PC-9 (cell line): ENCODE results near the gene TBL1Y. TPM values are rescaled to one million over a fixed set of nuclear protein-coding genes. Genes with fewer than 3 reads are reported as not detected.

Experiments used
- BruUV-seq: library from RNA; stranded (reverse); fragments of 400-500 nt; replicated peaks from 2 replicates; lab custom pipeline; 2021; lab: Mats Ljungman, UMichigan
- CTCF ChIA-PET: fragments of 300-600 bp; sonication (Branson Sonifier 250); formaldehyde crosslinking; loops from one replicate; lab custom pipeline; 2022; ENCODE audit warnings: antibody characterized with exemption; lab: Charles Lee
- POLR2A ChIA-PET: fragments of 300-600 bp; sonication (Branson Sonifier 250); formaldehyde crosslinking; loops from one replicate; lab custom pipeline; 2022; ENCODE audit warnings: antibody characterized with exemption; ENCODE audit not compliant: unreplicated experiment; lab: Charles Lee
- DNase-seq, 2 experiments: peaks; one replicate each; pipeline versions ENCODE4 v3.0.0 to v3.0.0-alpha.2; 2015 to 2022; ENCODE audit warnings: mixed read lengths in 1 of 2
- H2AFZ ChIP-seq: fragments of 200-600 bp; sonication (generic); 2 replicates; pipeline ENCODE4 v1.8.1; 2017; ENCODE audit warnings: antibody characterized with exemption
- H3F3A ChIP-seq: fragments of 200-600 bp; sonication (generic); 2 replicates; pipeline ENCODE4 v1.8.1; 2017; ENCODE audit warnings: antibody characterized with exemption, mild to moderate bottlenecking, low read depth; ENCODE audit not compliant: insufficient read depth
- H3K27ac ChIP-seq: fragments of 200-600 bp; sonication (generic); 2 replicates; pipeline ENCODE4 v1.6.1; 2016; ENCODE audit warnings: mixed run types
- H3K27me3 ChIP-seq: fragments of 200-600 bp; sonication (generic); 2 replicates; pipeline ENCODE4 v1.6.1; 2016; ENCODE audit warnings: low read depth, mixed run types; ENCODE audit not compliant: insufficient read depth
- H3K36me3 ChIP-seq: fragments of 200-600 bp; sonication (generic); 2 replicates; pipeline ENCODE4 v1.6.1; 2016; ENCODE audit warnings: low read depth, mixed run types
- H3K4me1 ChIP-seq: fragments of 200-600 bp; sonication (generic); replicated peaks from 2 replicates; pipeline ENCODE4 v1.6.1; 2016; ENCODE audit warnings: mixed run types; ENCODE audit not compliant: insufficient read depth
- H3K4me2 ChIP-seq: fragments of 200-600 bp; sonication (generic); 2 replicates; pipeline ENCODE4 v1.6.1; 2017; ENCODE audit warnings: mixed run types
- H3K4me3 ChIP-seq: fragments of 200-600 bp; sonication (generic); 2 replicates; pipeline ENCODE4 v1.6.1; 2016; ENCODE audit warnings: mixed run types
- H3K79me2 ChIP-seq: fragments of 200-600 bp; sonication (generic); 2 replicates; pipeline ENCODE4 v1.6.1; 2017; ENCODE audit warnings: low read depth, mixed run types
- H3K9me2 ChIP-seq: fragments of 200-600 bp; sonication (generic); 2 replicates; pipeline ENCODE4 v1.8.1; 2017; ENCODE audit warnings: mild to moderate bottlenecking; ENCODE audit not compliant: insufficient read depth
- H3K9me3 ChIP-seq: fragments of 200-600 bp; sonication (generic); 2 replicates; pipeline ENCODE4 v1.8.1; 2016; ENCODE audit warnings: low read depth; ENCODE audit not compliant: insufficient read depth
- H4K20me1 ChIP-seq: fragments of 200-600 bp; sonication (generic); 2 replicates; pipeline ENCODE4 v1.8.1; 2017; ENCODE audit not compliant: insufficient read depth
- CTCF ChIP-seq: fragments of 200-600 bp; sonication (generic); conservative IDR thresholded peaks from 2 replicates; pipeline ENCODE4 v1.6.1; 2017; ENCODE audit warnings: mixed run types, antibody characterized with exemption, mild to moderate bottlenecking, moderate library complexity
- EZH2 ChIP-seq: fragments of 200-600 bp; sonication (generic); IDR thresholded peaks from 2 replicates; pipeline ENCODE4 v1.8.0; 2017; ENCODE audit warnings: antibody characterized with exemption, low read depth
- intact Hi-C: fragments of 100-400 bp; cut with micrococcal nuclease; formaldehyde crosslinking; loops from one replicate; pipeline ENCODE4 v1.10.0; 2022; ENCODE audit not compliant: unreplicated experiment
- total RNA-seq: library from RNA; stranded (reverse); gene quantifications from 2 replicates; pipeline ENCODE4 v1.2.3, GENCODE V29; 2021

TBL1Y gene
- total RNA-seq, 1 experiment from 2014 or later = not detected

GRCh38 chrY:6967736-6968135 is 57.2 kb downstream of the TBL1Y start:
- intact Hi-C loops = no loop called here
- Histone ChIP-seq H3K27ac (no peak overlapping the region), H3F3A (no peaks in the 10 kb centered on the region), H3K4me2 (no peak overlapping the region), H3K36me3 (no peaks in the 10 kb centered on the region), H3K9me3 (no peaks in the 10 kb centered on the region), H2AFZ (no peak overlapping the region), H3K79me2 (no peaks in the 10 kb centered on the region), H3K27me3 (no peaks in the 10 kb centered on the region), H4K20me1 (no peaks in the 10 kb centered on the region), H3K4me3 (no peak overlapping the region), H3K4me1 (no peaks in the 10 kb centered on the region), H3K9me2 (no peaks in the 10 kb centered on the region)
- CTCF ChIA-PET = no interaction called here
- BruUV-seq = no TSS peak
- TF ChIP-seq CTCF = no peak
- POLR2A ChIA-PET = no interaction called here
- no peak for DNase-seq

GRCh38 chrY:6968191-6968590 is 57.7 kb downstream of the TBL1Y start:
- no peaks in the 10 kb centered on the region for H3K36me3 ChIP-seq
- no peaks in the 10 kb centered on the region for H3K9me2 ChIP-seq
- no peak overlapping the region for H3K4me3 ChIP-seq
- TF ChIP-seq EZH2 (no peak), CTCF (no peak)
- ChIA-PET POLR2A (no interaction called here), CTCF (no interaction called here)
- no peak overlapping the region for H3K4me2 ChIP-seq
- no peaks in the 10 kb centered on the region for H3K9me3 ChIP-seq
- H3K27ac ChIP-seq = no peak overlapping the region
- no peaks in the 10 kb centered on the region for H3F3A ChIP-seq
- no peak for DNase-seq
- no peaks in the 10 kb centered on the region for H3K79me2 ChIP-seq
- BruUV-seq = no TSS peak
- no peaks in the 10 kb centered on the region for H4K20me1 ChIP-seq
- intact Hi-C loops = no loop called here
- no peaks in the 10 kb centered on the region for H3K27me3 ChIP-seq
- H2AFZ ChIP-seq = no peak overlapping the region
- no peaks in the 10 kb centered on the region for H3K4me1 ChIP-seq

GRCh38 chrY:6972271-6972887 is 61.9 kb downstream of the TBL1Y start:
- ChIA-PET CTCF (no interaction called here), POLR2A (no interaction called here)
- H3K4me2 ChIP-seq = no peak overlapping the region
- H3K27me3 ChIP-seq = no peaks in the 10 kb centered on the region
- BruUV-seq = no TSS peak
- H3K9me2 ChIP-seq = no peaks in the 10 kb centered on the region
- H3K36me3 ChIP-seq = no peaks in the 10 kb centered on the region
- H4K20me1 ChIP-seq = no peaks in the 10 kb centered on the region
- no peaks in the 10 kb centered on the region for H3K79me2 ChIP-seq
- no peaks in the 10 kb centered on the region for H3K4me1 ChIP-seq
- H3K9me3 ChIP-seq = no peaks in the 10 kb centered on the region
- intact Hi-C loops = no loop called here
- TF ChIP-seq CTCF (no peak), EZH2 (no peak)
- DNase-seq = no peak
- H3F3A ChIP-seq = no peaks in the 10 kb centered on the region
- no peak overlapping the region for H2AFZ ChIP-seq
- H3K27ac ChIP-seq = no peak overlapping the region
- no peak overlapping the region for H3K4me3 ChIP-seq
